Liver (tissue), 9 donors: ENCODE results near the gene SEZ6. TPM values are rescaled to one million over a fixed set of nuclear protein-coding genes. Genes with fewer than 3 reads are reported as not detected.
A peak's percentile ranks its signal among the peaks of the same experiment; 100 is the strongest.

Source experiments
- DNase-seq: peaks from one replicate; pipeline ENCODE4 v3.0.0-alpha.2; 2017; ENCODE audit warnings: low spot score
- H3K27ac ChIP-seq, 2 donors: one replicate each; pipeline ENCODE4 v1.7.0; 2013; ENCODE audit warnings: inconsistent platforms in 2 of 2, low read length in 2 of 2, control low read depth in 1 of 2, low read depth in 1 of 2, mild to moderate bottlenecking in 1 of 2
- H3K27me3 ChIP-seq, 4 donors: one replicate each; pipeline versions ENCODE4 v1.6.1 to v1.7.0; 2013; ENCODE audit warnings: low read length in 3 of 4, inconsistent platforms in 1 of 4, mild to moderate bottlenecking in 1 of 4, moderate library complexity in 1 of 4; ENCODE audit not compliant: control insufficient read depth in 4 of 4, insufficient read depth in 4 of 4
- H3K36me3 ChIP-seq, 4 donors: one replicate each; pipeline versions ENCODE4 v1.6.1 to v1.7.0; 2013; ENCODE audit warnings: low read length in 3 of 4, mild to moderate bottlenecking in 3 of 4, low read depth in 1 of 4, moderate library complexity in 1 of 4; ENCODE audit not compliant: control insufficient read depth in 4 of 4, insufficient read depth in 3 of 4
- H3K4me1 ChIP-seq, 4 donors: one replicate each; pipeline versions ENCODE4 v1.6.1 to v1.7.0; 2013; ENCODE audit warnings: low read length in 3 of 4, mild to moderate bottlenecking in 3 of 4, moderate library complexity in 1 of 4; ENCODE audit not compliant: control insufficient read depth in 4 of 4, insufficient read depth in 4 of 4
- H3K4me3 ChIP-seq, 3 donors: one replicate each; pipeline versions ENCODE4 v1.6.1 to v1.7.0; 2013; ENCODE audit warnings: low read length in 3 of 3, control low read depth in 1 of 3, low read depth in 1 of 3, mild to moderate bottlenecking in 1 of 3
- H3K9ac ChIP-seq, 2 donors: one replicate each; pipeline ENCODE4 v1.7.0; 2013; ENCODE audit warnings: low read length in 2 of 2, mild to moderate bottlenecking in 2 of 2, moderate library complexity in 2 of 2, control low read depth in 1 of 2, low read depth in 1 of 2
- H3K9me3 ChIP-seq, 4 donors: one replicate each; pipeline versions ENCODE4 v1.6.1 to v1.7.0; 2013; ENCODE audit warnings: low read length in 3 of 4; ENCODE audit not compliant: control insufficient read depth in 4 of 4
- FOXA2 ChIP-seq: IDR thresholded peaks from 2 replicates; pipeline ENCODE4 v1.6.1; 2016; ENCODE audit warnings: antibody characterized with exemption
- HNF4A ChIP-seq, 2 donors: conservative IDR thresholded peaks; 2 replicates each; pipeline ENCODE4 v1.6.1; 2016; ENCODE audit warnings: antibody characterized with exemption in 2 of 2, mild to moderate bottlenecking in 2 of 2
- JUND ChIP-seq, 2 donors: IDR thresholded peaks; 2 replicates each; pipeline ENCODE4 v1.6.1; 2016; ENCODE audit warnings: antibody characterized with exemption in 2 of 2
- NR2F2 ChIP-seq: IDR thresholded peaks from 2 replicates; pipeline ENCODE4 v1.6.1; 2016; ENCODE audit warnings: antibody characterized with exemption
- RXRA ChIP-seq, 2 donors: IDR thresholded peaks; 2 replicates each; pipeline ENCODE4 v1.6.1; 2017 to 2018; ENCODE audit warnings: antibody characterized with exemption in 2 of 2, mild to moderate bottlenecking in 1 of 2
- SP1 ChIP-seq: IDR thresholded peaks from 2 replicates; pipeline ENCODE4 v1.6.1; 2018; ENCODE audit warnings: antibody characterized with exemption, mild to moderate bottlenecking
- TAF1 ChIP-seq: conservative IDR thresholded peaks from 2 replicates; pipeline ENCODE4 v1.6.1; 2016; ENCODE audit warnings: antibody characterized with exemption, mild to moderate bottlenecking
- WGBS: extraction: QIAGEN DNeasy Blood & Tissue Kit; methylation state at CpG from one replicate; pipeline ENCODE4 v1.1.7; 2013; 5-methylcytosine and 5-hydroxymethylcytosine counted together
- polyA plus RNA-seq, 2 donors: library from polyadenylated mRNA; stranded (reverse) in 1 of 2; unstranded in 1 of 2; fragments of 200-250 nt in 1 of 2; fragments of >200 nt in 1 of 2; fragmentation: Nextera tagmentation in 1 of 2; extraction: Ambion mirVana in 1 of 2; gene quantifications; one replicate each; pipeline versions ENCODE4 v1.2.1 to v1.2.3, GENCODE V29; 2013 to 2015
- total RNA-seq, 2 donors: library from RNA; depleted of rRNA; stranded (reverse); fragments of >200 nt; gene quantifications; one replicate each; pipeline ENCODE4 v1.2.3, GENCODE V29; 2014
- TF ChIP-seq, protein P1 (sequence below): IDR thresholded peaks from 2 replicates; pipeline ENCODE4 v1.6.1; 2016; ENCODE audit warnings: antibody characterized with exemption, mild to moderate bottlenecking
- TF ChIP-seq, protein P2 (sequence below): IDR thresholded peaks from 2 replicates; pipeline ENCODE4 v1.6.1; 2016; ENCODE audit warnings: antibody characterized with exemption
- TF ChIP-seq, protein P3 (sequence below): IDR thresholded peaks from 2 replicates; pipeline ENCODE4 v1.6.1; 2016; ENCODE audit warnings: antibody characterized with exemption
- TF ChIP-seq, protein P4 (sequence below): fragments of 150-350 bp; IDR thresholded peaks from 2 replicates; pipeline ENCODE4 v1.5.1; 2017; ENCODE audit warnings: improper control_type of control experiment, low read depth, low read length; ENCODE audit not compliant: missing input control
- TF ChIP-seq, protein P5 (sequence below): IDR thresholded peaks from 2 replicates; pipeline ENCODE4 v1.6.1; 2016; ENCODE audit warnings: antibody characterized with exemption
- donor health status: healthy.
- donor health status: healthy.
- donor health status: healthy.
- donor health status: healthy.
- donor health status: healthy.

The SEZ6 gene
- total and polyA plus RNA-seq, 4 donors: 0.39 TPM; not detected in 3

DNA sequence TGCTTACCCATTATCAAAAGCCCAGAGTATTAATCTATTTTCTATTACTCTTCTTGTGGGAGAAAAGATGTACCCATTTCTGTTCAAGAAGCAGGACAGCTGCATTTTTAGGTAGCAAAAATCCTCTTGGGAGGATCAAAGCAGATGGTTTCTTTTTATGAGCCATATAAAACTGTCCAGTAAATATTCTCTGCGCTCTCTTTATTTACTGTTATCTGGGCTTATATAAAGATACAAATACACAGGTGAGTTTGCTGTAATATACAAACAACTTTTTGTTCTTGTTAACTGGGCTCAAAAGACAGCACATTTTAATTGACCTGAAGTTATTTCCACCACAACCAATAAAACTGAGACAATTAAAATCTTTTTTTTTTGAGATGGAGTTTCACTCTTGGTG lies 64.6 kb downstream of the SEZ6 start:
- no peak for DNase-seq
- no peak overlapping the region for H3K4me3 ChIP-seq
- peak overlapping the region in 1 of 2 donors; percentile 52 for H3K27ac ChIP-seq
- TF ChIP-seq, protein P1, sequence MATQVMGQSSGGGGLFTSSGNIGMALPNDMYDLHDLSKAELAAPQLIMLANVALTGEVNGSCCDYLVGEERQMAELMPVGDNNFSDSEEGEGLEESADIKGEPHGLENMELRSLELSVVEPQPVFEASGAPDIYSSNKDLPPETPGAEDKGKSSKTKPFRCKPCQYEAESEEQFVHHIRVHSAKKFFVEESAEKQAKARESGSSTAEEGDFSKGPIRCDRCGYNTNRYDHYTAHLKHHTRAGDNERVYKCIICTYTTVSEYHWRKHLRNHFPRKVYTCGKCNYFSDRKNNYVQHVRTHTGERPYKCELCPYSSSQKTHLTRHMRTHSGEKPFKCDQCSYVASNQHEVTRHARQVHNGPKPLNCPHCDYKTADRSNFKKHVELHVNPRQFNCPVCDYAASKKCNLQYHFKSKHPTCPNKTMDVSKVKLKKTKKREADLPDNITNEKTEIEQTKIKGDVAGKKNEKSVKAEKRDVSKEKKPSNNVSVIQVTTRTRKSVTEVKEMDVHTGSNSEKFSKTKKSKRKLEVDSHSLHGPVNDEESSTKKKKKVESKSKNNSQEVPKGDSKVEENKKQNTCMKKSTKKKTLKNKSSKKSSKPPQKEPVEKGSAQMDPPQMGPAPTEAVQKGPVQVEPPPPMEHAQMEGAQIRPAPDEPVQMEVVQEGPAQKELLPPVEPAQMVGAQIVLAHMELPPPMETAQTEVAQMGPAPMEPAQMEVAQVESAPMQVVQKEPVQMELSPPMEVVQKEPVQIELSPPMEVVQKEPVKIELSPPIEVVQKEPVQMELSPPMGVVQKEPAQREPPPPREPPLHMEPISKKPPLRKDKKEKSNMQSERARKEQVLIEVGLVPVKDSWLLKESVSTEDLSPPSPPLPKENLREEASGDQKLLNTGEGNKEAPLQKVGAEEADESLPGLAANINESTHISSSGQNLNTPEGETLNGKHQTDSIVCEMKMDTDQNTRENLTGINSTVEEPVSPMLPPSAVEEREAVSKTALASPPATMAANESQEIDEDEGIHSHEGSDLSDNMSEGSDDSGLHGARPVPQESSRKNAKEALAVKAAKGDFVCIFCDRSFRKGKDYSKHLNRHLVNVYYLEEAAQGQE: no peak
- TF ChIP-seq, protein P2, sequence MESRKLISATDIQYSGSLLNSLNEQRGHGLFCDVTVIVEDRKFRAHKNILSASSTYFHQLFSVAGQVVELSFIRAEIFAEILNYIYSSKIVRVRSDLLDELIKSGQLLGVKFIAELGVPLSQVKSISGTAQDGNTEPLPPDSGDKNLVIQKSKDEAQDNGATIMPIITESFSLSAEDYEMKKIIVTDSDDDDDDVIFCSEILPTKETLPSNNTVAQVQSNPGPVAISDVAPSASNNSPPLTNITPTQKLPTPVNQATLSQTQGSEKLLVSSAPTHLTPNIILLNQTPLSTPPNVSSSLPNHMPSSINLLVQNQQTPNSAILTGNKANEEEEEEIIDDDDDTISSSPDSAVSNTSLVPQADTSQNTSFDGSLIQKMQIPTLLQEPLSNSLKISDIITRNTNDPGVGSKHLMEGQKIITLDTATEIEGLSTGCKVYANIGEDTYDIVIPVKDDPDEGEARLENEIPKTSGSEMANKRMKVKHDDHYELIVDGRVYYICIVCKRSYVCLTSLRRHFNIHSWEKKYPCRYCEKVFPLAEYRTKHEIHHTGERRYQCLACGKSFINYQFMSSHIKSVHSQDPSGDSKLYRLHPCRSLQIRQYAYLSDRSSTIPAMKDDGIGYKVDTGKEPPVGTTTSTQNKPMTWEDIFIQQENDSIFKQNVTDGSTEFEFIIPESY: no peak
- no peak for TF ChIP-seq FOXA2
- TF ChIP-seq NR2F2: no peak
- TF ChIP-seq, protein P3, sequence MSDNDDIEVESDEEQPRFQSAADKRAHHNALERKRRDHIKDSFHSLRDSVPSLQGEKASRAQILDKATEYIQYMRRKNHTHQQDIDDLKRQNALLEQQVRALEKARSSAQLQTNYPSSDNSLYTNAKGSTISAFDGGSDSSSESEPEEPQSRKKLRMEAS: no peak
- TF ChIP-seq, protein P4, sequence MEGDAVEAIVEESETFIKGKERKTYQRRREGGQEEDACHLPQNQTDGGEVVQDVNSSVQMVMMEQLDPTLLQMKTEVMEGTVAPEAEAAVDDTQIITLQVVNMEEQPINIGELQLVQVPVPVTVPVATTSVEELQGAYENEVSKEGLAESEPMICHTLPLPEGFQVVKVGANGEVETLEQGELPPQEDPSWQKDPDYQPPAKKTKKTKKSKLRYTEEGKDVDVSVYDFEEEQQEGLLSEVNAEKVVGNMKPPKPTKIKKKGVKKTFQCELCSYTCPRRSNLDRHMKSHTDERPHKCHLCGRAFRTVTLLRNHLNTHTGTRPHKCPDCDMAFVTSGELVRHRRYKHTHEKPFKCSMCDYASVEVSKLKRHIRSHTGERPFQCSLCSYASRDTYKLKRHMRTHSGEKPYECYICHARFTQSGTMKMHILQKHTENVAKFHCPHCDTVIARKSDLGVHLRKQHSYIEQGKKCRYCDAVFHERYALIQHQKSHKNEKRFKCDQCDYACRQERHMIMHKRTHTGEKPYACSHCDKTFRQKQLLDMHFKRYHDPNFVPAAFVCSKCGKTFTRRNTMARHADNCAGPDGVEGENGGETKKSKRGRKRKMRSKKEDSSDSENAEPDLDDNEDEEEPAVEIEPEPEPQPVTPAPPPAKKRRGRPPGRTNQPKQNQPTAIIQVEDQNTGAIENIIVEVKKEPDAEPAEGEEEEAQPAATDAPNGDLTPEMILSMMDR: no peak
- TF ChIP-seq TAF1: no peak
- TF ChIP-seq, protein P5, sequence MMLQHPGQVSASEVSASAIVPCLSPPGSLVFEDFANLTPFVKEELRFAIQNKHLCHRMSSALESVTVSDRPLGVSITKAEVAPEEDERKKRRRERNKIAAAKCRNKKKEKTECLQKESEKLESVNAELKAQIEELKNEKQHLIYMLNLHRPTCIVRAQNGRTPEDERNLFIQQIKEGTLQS: no peak
- no peak for TF ChIP-seq JUND (IDR thresholded peaks at IDR 0.05)
- WGBS: 70% methylated on average over 1 of the region's 1 CpG
- no peaks in the 10 kb centered on the region for H3K9me3 ChIP-seq
- H3K27me3 ChIP-seq: no peaks in the 10 kb centered on the region
- peaks cover 20 to 51% (median 44%) of the 10 kb centered on the region in 4 donors for H3K4me1 ChIP-seq
- H3K36me3 ChIP-seq: peaks cover 0 to 7% (median 2%) of the 10 kb centered on the region in 4 donors
- H3K9ac ChIP-seq: no peak overlapping the region

DNA sequence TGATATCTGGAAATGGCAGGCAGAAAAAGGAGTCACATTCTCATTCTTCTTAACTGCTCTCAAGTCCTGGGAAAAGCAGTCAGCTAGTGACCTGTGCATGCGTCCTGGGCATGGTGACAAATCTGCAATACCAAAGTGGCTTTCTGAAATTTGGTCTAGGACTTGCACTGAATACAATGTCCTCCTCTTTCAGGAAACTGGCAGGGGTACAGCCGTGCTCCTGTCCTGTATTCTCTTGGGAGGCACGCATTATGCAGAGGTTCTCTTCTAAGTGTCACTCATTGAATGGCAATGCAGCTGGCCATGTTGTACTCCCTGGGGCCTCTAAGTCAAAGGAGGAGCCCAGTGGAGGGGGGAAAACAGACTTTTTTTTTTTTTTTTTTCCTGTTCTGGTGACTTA lies 65.2 kb downstream of the SEZ6 start:
- TF ChIP-seq HNF4A (conservative IDR thresholded peaks at IDR 0.05) (peak; percentile 49 to 67), SP1 (peak; percentile 20), TAF1 (no peak), RXRA (IDR thresholded peaks at IDR 0.05) (peak in 1 of 2 donors; percentile 43)
- TF ChIP-seq, protein P3: peak; percentile 50
- Histone ChIP-seq H3K4me1 (peaks cover 20 to 57% (median 49%) of the 10 kb centered on the region in 4 donors), H3K27ac (peak overlapping the region; percentile 19 to 52)

More for the DNA sequence above, 65.2 kb downstream of the SEZ6 start:
- no peaks in the 10 kb centered on the region for H3K27me3 ChIP-seq
- 33% methylated on average over 3 of the region's 3 CpGs for WGBS
- no peaks in the 10 kb centered on the region for H3K9me3 ChIP-seq
- no peak for DNase-seq
- H3K9ac ChIP-seq: no peak overlapping the region
- H3K36me3 ChIP-seq: peaks cover 0 to 7% (median 2%) of the 10 kb centered on the region in 4 donors
- H3K4me3 ChIP-seq: no peak overlapping the region
